Glutamatergic neuron (in vitro differentiated cells): Measurements from ENCODE around the gene FABP7. TPM values are rescaled to one million over a fixed set of nuclear protein-coding genes. Genes with fewer than 3 reads are reported as not detected.

ENCODE experiments used
- DNase-seq: peaks from one replicate; pipeline ENCODE4 v3.0.0; 2022
- H3K27ac Mint-ChIP-seq: one replicate; pipeline ENCODE4 v1.8.0; 2020; ENCODE audit warnings: mild to moderate bottlenecking, mixed read lengths, inconsistent platforms; ENCODE audit not compliant: unreplicated experiment
- H3K27me3 Mint-ChIP-seq: one replicate; pipeline ENCODE4 v1.8.0; 2020; ENCODE audit warnings: mild to moderate bottlenecking, moderate library complexity, mixed read lengths, inconsistent platforms; ENCODE audit not compliant: unreplicated experiment
- H3K36me3 Mint-ChIP-seq: one replicate; pipeline ENCODE4 v1.8.0; 2020; ENCODE audit warnings: mild to moderate bottlenecking, mixed read lengths, inconsistent platforms; ENCODE audit not compliant: unreplicated experiment
- H3K4me1 Mint-ChIP-seq: one replicate; pipeline ENCODE4 v1.8.0; 2020; ENCODE audit warnings: mild to moderate bottlenecking, low read depth, mixed read lengths, inconsistent platforms; ENCODE audit not compliant: unreplicated experiment
- H3K4me3 Mint-ChIP-seq: one replicate; pipeline ENCODE4 v1.8.0; 2020; ENCODE audit warnings: mild to moderate bottlenecking, mixed read lengths, inconsistent platforms; ENCODE audit not compliant: unreplicated experiment
- H3K9me3 Mint-ChIP-seq: one replicate; pipeline ENCODE4 v1.8.0; 2020; ENCODE audit warnings: mild to moderate bottlenecking, moderate library complexity, mixed read lengths, inconsistent platforms; ENCODE audit not compliant: unreplicated experiment
- total RNA-seq: library from RNA; stranded (reverse); fragmentation: NEBNext Ultra II Directional; extraction: Animal tissue kit (Norgen Biotek cat#: 25700); gene quantifications from one replicate; pipeline ENCODE4 v1.2.1, GENCODE V29; 2021; ENCODE audit not compliant: unreplicated experiment
- TF ChIP-seq, protein P1 (sequence below): fragments of 200-600 bp; sonication (generic); IDR thresholded peaks from one replicate; pipeline ENCODE4 v1.5.0; 2021; ENCODE audit not compliant: partially characterized antibody, unreplicated experiment

FABP7 gene
- total RNA-seq, 1 donor from 2014 or later = 3.3 TPM

- Mint-ChIP-seq H3K36me3 (no peaks in the 10 kb centered on the region), H3K4me3 (no peak overlapping the region), H3K27me3 (no peaks in the 10 kb centered on the region), H3K4me1 (no peaks in the 10 kb centered on the region), H3K9me3 (no peaks in the 10 kb centered on the region), H3K27ac (no peak overlapping the region)
- TF ChIP-seq, protein P1, sequence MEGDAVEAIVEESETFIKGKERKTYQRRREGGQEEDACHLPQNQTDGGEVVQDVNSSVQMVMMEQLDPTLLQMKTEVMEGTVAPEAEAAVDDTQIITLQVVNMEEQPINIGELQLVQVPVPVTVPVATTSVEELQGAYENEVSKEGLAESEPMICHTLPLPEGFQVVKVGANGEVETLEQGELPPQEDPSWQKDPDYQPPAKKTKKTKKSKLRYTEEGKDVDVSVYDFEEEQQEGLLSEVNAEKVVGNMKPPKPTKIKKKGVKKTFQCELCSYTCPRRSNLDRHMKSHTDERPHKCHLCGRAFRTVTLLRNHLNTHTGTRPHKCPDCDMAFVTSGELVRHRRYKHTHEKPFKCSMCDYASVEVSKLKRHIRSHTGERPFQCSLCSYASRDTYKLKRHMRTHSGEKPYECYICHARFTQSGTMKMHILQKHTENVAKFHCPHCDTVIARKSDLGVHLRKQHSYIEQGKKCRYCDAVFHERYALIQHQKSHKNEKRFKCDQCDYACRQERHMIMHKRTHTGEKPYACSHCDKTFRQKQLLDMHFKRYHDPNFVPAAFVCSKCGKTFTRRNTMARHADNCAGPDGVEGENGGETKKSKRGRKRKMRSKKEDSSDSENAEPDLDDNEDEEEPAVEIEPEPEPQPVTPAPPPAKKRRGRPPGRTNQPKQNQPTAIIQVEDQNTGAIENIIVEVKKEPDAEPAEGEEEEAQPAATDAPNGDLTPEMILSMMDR = no peak
- no peak for DNase-seq
Observed at GRCh38 chr6:122798099-122798641, 18.7 kb downstream of the FABP7 start.

GRCh38 chr6:122799140-122799745, 19.7 kb downstream of the FABP7 start:
- no peak for DNase-seq
- Mint-ChIP-seq H3K27me3 (no peaks in the 10 kb centered on the region), H3K4me3 (no peak overlapping the region), H3K9me3 (no peaks in the 10 kb centered on the region), H3K27ac (no peak overlapping the region), H3K4me1 (no peaks in the 10 kb centered on the region), H3K36me3 (no peaks in the 10 kb centered on the region)
- TF ChIP-seq, protein P1 = no peak

GRCh38 chr6:122799916-122800686, 20.6 kb downstream of the FABP7 start:
- Mint-ChIP-seq H3K27me3 (no peaks in the 10 kb centered on the region), H3K36me3 (no peaks in the 10 kb centered on the region), H3K4me3 (no peak overlapping the region), H3K4me1 (no peaks in the 10 kb centered on the region), H3K27ac (no peak overlapping the region), H3K9me3 (no peaks in the 10 kb centered on the region)
- TF ChIP-seq, protein P1 = no peak
- no peak for DNase-seq

- Mint-ChIP-seq H3K4me3 (no peak overlapping the region), H3K9me3 (no peaks in the 10 kb centered on the region), H3K36me3 (no peaks in the 10 kb centered on the region), H3K27ac (no peak overlapping the region), H3K4me1 (no peaks in the 10 kb centered on the region), H3K27me3 (no peaks in the 10 kb centered on the region)
- no peak for DNase-seq
- TF ChIP-seq, protein P1 = no peak
Observed at GRCh38 chr6:122800906-122801305, 21.4 kb downstream of the FABP7 start.

GRCh38 chr6:122801397-122801796, 21.9 kb downstream of the FABP7 start:
- no peaks in the 10 kb centered on the region for H3K4me1 Mint-ChIP-seq
- H3K27ac Mint-ChIP-seq = no peak overlapping the region
- no peaks in the 10 kb centered on the region for H3K27me3 Mint-ChIP-seq
- no peaks in the 10 kb centered on the region for H3K36me3 Mint-ChIP-seq
- no peak overlapping the region for H3K4me3 Mint-ChIP-seq
- H3K9me3 Mint-ChIP-seq = no peaks in the 10 kb centered on the region
- DNase-seq = no peak
- TF ChIP-seq, protein P1 = no peak
